PC-3 (cell line): ENCODE measurements around the gene ARSB. TPM values are rescaled to one million over a fixed set of nuclear protein-coding genes. Genes with fewer than 3 reads are reported as not detected.

Experiments used
- ATAC-seq: fragments of 200-7000 bp; cut with Tn5 transposase; 2 replicates; pipeline ENCODE4 v1.9.1; 2020; ENCODE audit warnings: mild to moderate bottlenecking, moderate library complexity
- BruUV-seq: library from RNA; stranded (reverse); fragments of 400-500 nt; replicated peaks from 2 replicates; lab custom pipeline; 2021; lab: Mats Ljungman, UMichigan
- CTCF ChIA-PET: fragments of 300-600 bp; sonication (Branson Sonifier 250); formaldehyde crosslinking; loops from one replicate; lab custom pipeline; 2022; ENCODE audit warnings: antibody characterized with exemption; lab: Charles Lee
- POLR2A ChIA-PET: fragments of 300-600 bp; sonication (Branson Sonifier 250); formaldehyde crosslinking; loops from one replicate; lab custom pipeline; 2022; ENCODE audit warnings: antibody characterized with exemption; ENCODE audit not compliant: unreplicated experiment; lab: Charles Lee
- DNase-seq: peaks from one replicate; pipeline ENCODE4 v3.0.0-alpha.2; 2015
- H2AFZ ChIP-seq: fragments of 300-600 bp; sonication (generic); 2 replicates; pipeline ENCODE4 v1.6.0; 2016; ENCODE audit warnings: antibody characterized with exemption, low read length
- H3F3A ChIP-seq: fragments of 300-600 bp; sonication (generic); one replicate; pipeline ENCODE4 v1.6.0; 2017; ENCODE audit warnings: antibody characterized with exemption, low read length, control low read depth, mild to moderate bottlenecking; ENCODE audit not compliant: unreplicated experiment
- H3K27ac ChIP-seq: fragments of 300-600 bp; sonication (generic); 2 replicates; pipeline ENCODE4 v1.5.1; 2016; ENCODE audit warnings: mild to moderate bottlenecking, low read length
- H3K27me3 ChIP-seq: fragments of 300-600 bp; sonication (generic); 2 replicates; pipeline ENCODE4 v1.6.1; 2016; ENCODE audit warnings: low read length, mixed read lengths
- H3K36me3 ChIP-seq: fragments of 300-600 bp; sonication (generic); 2 replicates; pipeline ENCODE4 v1.6.1; 2016; ENCODE audit warnings: low read depth, mixed run types, low read length, mixed read lengths
- H3K4me1 ChIP-seq: fragments of 300-600 bp; sonication (generic); 2 replicates; pipeline ENCODE4 v1.5.1; 2016; ENCODE audit warnings: low read length; ENCODE audit not compliant: insufficient read depth
- H3K4me2 ChIP-seq: fragments of 300-600 bp; sonication (generic); 2 replicates; pipeline ENCODE4 v1.6.0; 2016; ENCODE audit warnings: low read length
- H3K4me3 ChIP-seq: fragments of 300-600 bp; sonication (generic); 2 replicates; pipeline ENCODE4 v1.5.1; 2016; ENCODE audit warnings: mild to moderate bottlenecking, low read length, mixed read lengths
- H3K79me2 ChIP-seq: fragments of 300-600 bp; sonication (generic); 2 replicates; pipeline ENCODE4 v1.6.1; 2017; ENCODE audit warnings: low read length, mixed read lengths
- H3K9ac ChIP-seq: fragments of 300-600 bp; sonication (generic); 2 replicates; pipeline ENCODE4 v1.6.0; 2016; ENCODE audit warnings: mild to moderate bottlenecking, low read length
- H3K9me2 ChIP-seq: fragments of 300-600 bp; sonication (generic); replicated peaks from 2 replicates; pipeline ENCODE4 v1.6.1; 2016; ENCODE audit warnings: mixed run types, low read length, mixed read lengths
- H3K9me3 ChIP-seq: fragments of 300-600 bp; sonication (generic); 2 replicates; pipeline ENCODE4 v1.6.1; 2016; ENCODE audit warnings: low read length, mixed read lengths
- H4K20me1 ChIP-seq: fragments of 300-600 bp; sonication (generic); 2 replicates; pipeline ENCODE4 v1.6.1; 2016; ENCODE audit warnings: low read length, mixed read lengths
- EZH2 ChIP-seq: fragments of 300-600 bp; sonication (generic); IDR thresholded peaks from one replicate; pipeline ENCODE4 v1.6.1; 2017; ENCODE audit warnings: antibody characterized with exemption, mild to moderate bottlenecking, low read length; ENCODE audit not compliant: unreplicated experiment
- EZH2phosphoT487 ChIP-seq: fragments of 300-600 bp; sonication (generic); IDR thresholded peaks from 2 replicates; pipeline ENCODE4 v1.6.1; 2018; ENCODE audit warnings: mild to moderate bottlenecking, antibody characterized with exemption, low read length, borderline replicate concordance
- intact Hi-C: fragments of 100-400 bp; cut with micrococcal nuclease; formaldehyde crosslinking; loops from 2 replicates; pipeline ENCODE4 v1.9.0; 2023
- total RNA-seq: library from RNA; depleted of rRNA; stranded (reverse); fragments of >200 nt; gene quantifications from 2 replicates; pipeline ENCODE4 v1.2.3, GENCODE V29; 2014
- TF ChIP-seq, protein P1 (sequence below): fragments of 300-600 bp; sonication (generic); conservative IDR thresholded peaks from 2 replicates; pipeline ENCODE4 v1.5.1; 2017; ENCODE audit warnings: antibody characterized with exemption, low read depth, mild to moderate bottlenecking, low read length

ARSB gene
- total RNA-seq, 1 experiment from 2014 or later, result 8.1 TPM

DNA sequence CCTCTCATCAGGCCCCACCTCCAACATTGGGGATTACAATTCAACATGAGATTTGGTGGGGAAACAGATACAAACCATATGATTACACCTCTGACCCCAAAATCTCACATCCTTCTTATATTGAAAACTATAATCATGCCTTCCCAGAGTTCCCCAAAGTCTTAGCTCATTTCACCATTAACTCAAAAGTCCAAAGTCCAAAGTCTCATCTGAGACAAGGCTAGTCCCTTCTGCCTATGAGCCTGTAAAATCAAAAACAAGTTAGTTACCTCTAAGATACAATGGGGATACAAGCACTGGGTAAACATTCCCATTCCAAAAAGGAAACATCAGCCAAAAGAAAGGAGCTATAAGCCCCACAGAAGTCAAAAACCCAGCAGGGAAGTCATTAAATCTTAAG is 26.8 kb upstream of the ARSB start:
- no peaks in the 10 kb centered on the region for H3K4me1 ChIP-seq
- H4K20me1 ChIP-seq, result no peaks in the 10 kb centered on the region
- H3K4me2 ChIP-seq, result no peak overlapping the region
- H3K79me2 ChIP-seq, result no peaks in the 10 kb centered on the region
- no TSS peak for BruUV-seq
- CTCF ChIA-PET, result no interaction called here
- no peak for ATAC-seq
- H3K36me3 ChIP-seq, result no peaks in the 10 kb centered on the region
- no peak overlapping the region for H3K27ac ChIP-seq
- H3K9ac ChIP-seq, result no peak overlapping the region
- no peaks in the 10 kb centered on the region for H3F3A ChIP-seq
- DNase-seq, result no peak
- no peaks in the 10 kb centered on the region for H3K9me2 ChIP-seq
- intact Hi-C loops, result no loop called here
- TF ChIP-seq EZH2 (no peak), EZH2phosphoT487 (no peak)
- TF ChIP-seq, protein P1, sequence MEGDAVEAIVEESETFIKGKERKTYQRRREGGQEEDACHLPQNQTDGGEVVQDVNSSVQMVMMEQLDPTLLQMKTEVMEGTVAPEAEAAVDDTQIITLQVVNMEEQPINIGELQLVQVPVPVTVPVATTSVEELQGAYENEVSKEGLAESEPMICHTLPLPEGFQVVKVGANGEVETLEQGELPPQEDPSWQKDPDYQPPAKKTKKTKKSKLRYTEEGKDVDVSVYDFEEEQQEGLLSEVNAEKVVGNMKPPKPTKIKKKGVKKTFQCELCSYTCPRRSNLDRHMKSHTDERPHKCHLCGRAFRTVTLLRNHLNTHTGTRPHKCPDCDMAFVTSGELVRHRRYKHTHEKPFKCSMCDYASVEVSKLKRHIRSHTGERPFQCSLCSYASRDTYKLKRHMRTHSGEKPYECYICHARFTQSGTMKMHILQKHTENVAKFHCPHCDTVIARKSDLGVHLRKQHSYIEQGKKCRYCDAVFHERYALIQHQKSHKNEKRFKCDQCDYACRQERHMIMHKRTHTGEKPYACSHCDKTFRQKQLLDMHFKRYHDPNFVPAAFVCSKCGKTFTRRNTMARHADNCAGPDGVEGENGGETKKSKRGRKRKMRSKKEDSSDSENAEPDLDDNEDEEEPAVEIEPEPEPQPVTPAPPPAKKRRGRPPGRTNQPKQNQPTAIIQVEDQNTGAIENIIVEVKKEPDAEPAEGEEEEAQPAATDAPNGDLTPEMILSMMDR, result no peak
- H3K27me3 ChIP-seq, result no peaks in the 10 kb centered on the region
- no peak overlapping the region for H2AFZ ChIP-seq
- POLR2A ChIA-PET, result no interaction called here
- H3K4me3 ChIP-seq, result no peak overlapping the region
- no peaks in the 10 kb centered on the region for H3K9me3 ChIP-seq

DNA sequence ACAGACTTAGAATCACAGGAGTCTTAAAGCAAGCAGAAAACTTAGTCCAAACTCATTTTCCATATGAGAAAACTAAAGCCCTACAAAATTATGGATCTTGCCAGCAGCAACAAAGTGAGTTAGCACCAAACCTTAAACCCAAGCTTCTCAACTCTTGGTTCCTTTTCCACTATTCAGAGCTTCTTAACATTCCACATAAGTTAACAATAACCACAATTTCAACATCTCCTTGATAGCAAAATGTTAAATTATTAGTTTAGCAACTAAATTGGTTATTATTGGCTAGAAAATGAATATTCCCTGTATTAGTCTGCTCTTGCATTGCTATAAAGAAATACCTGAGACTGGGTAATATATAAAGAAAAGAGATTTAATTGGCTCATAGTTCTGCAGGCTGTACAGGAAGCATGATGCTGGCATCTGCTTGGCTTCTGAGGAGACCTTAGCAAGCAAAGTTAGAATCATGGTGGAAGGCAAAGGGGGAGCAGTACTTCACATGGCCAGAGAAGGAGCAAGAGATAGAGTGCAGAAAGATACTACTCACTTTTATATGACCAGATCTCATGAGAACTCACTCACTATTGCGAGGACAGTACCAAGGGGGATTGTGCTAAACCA is 26.2 kb upstream of the ARSB start:
- no peaks in the 10 kb centered on the region for H3K4me1 ChIP-seq
- ChIA-PET POLR2A (no interaction called here), CTCF (no interaction called here)
- BruUV-seq, result no TSS peak
- no peaks in the 10 kb centered on the region for H3F3A ChIP-seq
- TF ChIP-seq, protein P1, result no peak
- no peak for TF ChIP-seq EZH2
- H3K79me2 ChIP-seq, result no peaks in the 10 kb centered on the region
- H4K20me1 ChIP-seq, result no peaks in the 10 kb centered on the region
- H3K27me3 ChIP-seq, result no peaks in the 10 kb centered on the region
- no peaks in the 10 kb centered on the region for H3K9me3 ChIP-seq
- H2AFZ ChIP-seq, result no peak overlapping the region
- no peak for ATAC-seq
- intact Hi-C loops, result no loop called here
- DNase-seq, result no peak
- no peak overlapping the region for H3K4me2 ChIP-seq
- H3K36me3 ChIP-seq, result no peaks in the 10 kb centered on the region
- no peaks in the 10 kb centered on the region for H3K9me2 ChIP-seq
- H3K9ac ChIP-seq, result no peak overlapping the region
- no peak overlapping the region for H3K4me3 ChIP-seq
- H3K27ac ChIP-seq, result no peak overlapping the region

DNA sequence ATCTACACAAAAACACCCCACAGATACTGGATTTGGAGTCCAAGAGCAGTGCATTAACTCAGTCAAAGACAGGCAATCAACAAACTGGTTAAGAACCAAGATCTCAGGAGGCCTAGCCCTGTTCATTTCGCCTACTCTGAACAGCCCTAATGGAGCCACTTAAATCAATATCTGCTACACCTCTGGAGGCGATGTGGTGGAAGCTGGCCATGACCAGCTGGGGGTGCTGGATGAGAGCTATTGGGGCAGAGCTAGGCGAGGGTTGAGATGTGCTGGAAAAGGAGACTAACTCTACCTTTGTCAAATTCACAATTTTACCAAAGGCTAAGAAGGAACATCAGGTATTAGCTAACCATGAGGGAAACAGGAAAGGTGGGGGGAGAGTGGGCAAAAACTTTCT is 23.3 kb upstream of the ARSB start:
- H3K36me3 ChIP-seq, result no peaks in the 10 kb centered on the region

More for the DNA sequence above, 23.3 kb upstream of the ARSB start:
- H3K4me3 ChIP-seq, result no peak overlapping the region
- ATAC-seq (no peak), DNase-seq (no peak)
- TF ChIP-seq, protein P1, result no peak
- no peak for TF ChIP-seq EZH2
- TF ChIP-seq EZH2phosphoT487, result no peak
- H3K27ac ChIP-seq, result no peak overlapping the region
- ChIA-PET POLR2A (no interaction called here), CTCF (no interaction called here)
- H3K9me2 ChIP-seq, result no peaks in the 10 kb centered on the region
- no TSS peak for BruUV-seq
- H3K4me1 ChIP-seq, result no peaks in the 10 kb centered on the region
- intact Hi-C loops, result no loop called here
- no peak overlapping the region for H3K4me2 ChIP-seq
- no peaks in the 10 kb centered on the region for H3K9me3 ChIP-seq
- H3K27me3 ChIP-seq, result no peaks in the 10 kb centered on the region
- no peaks in the 10 kb centered on the region for H3K79me2 ChIP-seq
- H2AFZ ChIP-seq, result no peak overlapping the region
- no peaks in the 10 kb centered on the region for H4K20me1 ChIP-seq
- no peaks in the 10 kb centered on the region for H3F3A ChIP-seq
- H3K9ac ChIP-seq, result no peak overlapping the region
